H9 (cell line): ENCODE data around the gene ST6GALNAC3. TPM values are rescaled to one million over a fixed set of nuclear protein-coding genes. Genes with fewer than 3 reads are reported as not detected.
A peak's percentile ranks its signal among the peaks of the same experiment; 100 is the strongest.

ENCODE experiments used
- DNase-seq: peaks from one replicate; pipeline ENCODE4 v3.0.0-alpha.2; 2017
- H2AFZ ChIP-seq: one replicate; pipeline ENCODE4 v1.6.1; 2013; ENCODE audit warnings: mild to moderate bottlenecking, low read length, control low read depth, moderate library complexity
- H2AK5ac ChIP-seq: 2 replicates; pipeline ENCODE4 v1.6.1; 2013; ENCODE audit warnings: low read length, control low read depth, mixed read lengths; ENCODE audit not compliant: insufficient read length
- H2BK120ac ChIP-seq: one replicate; pipeline ENCODE4 v1.6.1; 2013; ENCODE audit warnings: low read depth, mild to moderate bottlenecking, low read length, control low read depth, inconsistent platforms; ENCODE audit not compliant: poor library complexity, severe bottlenecking
- H2BK12ac ChIP-seq: 2 replicates; pipeline ENCODE4 v1.6.1; 2013; ENCODE audit warnings: low read length, control low read depth, mixed read lengths, low read depth; ENCODE audit not compliant: insufficient read length
- H2BK15ac ChIP-seq: 2 replicates; pipeline ENCODE4 v1.6.1; 2013; ENCODE audit warnings: low read depth, low read length, control low read depth
- H2BK20ac ChIP-seq: one replicate; pipeline ENCODE4 v1.6.1; 2013; ENCODE audit warnings: low read depth, mild to moderate bottlenecking, low read length, control low read depth, inconsistent platforms; ENCODE audit not compliant: poor library complexity, severe bottlenecking
- H2BK5ac ChIP-seq: 2 replicates; pipeline ENCODE4 v1.6.1; 2013; ENCODE audit warnings: low read length, control low read depth, mixed read lengths; ENCODE audit not compliant: insufficient read length
- H3K14ac ChIP-seq: 2 replicates; pipeline ENCODE4 v1.6.1; 2013; ENCODE audit warnings: low read length, control low read depth; ENCODE audit not compliant: insufficient read depth
- H3K18ac ChIP-seq: 2 replicates; pipeline ENCODE4 v1.6.1; 2013; ENCODE audit warnings: low read depth, mild to moderate bottlenecking, mixed read lengths, low read length, control low read depth; ENCODE audit not compliant: insufficient read length
- H3K23ac ChIP-seq: 2 replicates; pipeline ENCODE4 v1.6.1; 2013; ENCODE audit warnings: low read length, control low read depth, mixed read lengths, low read depth; ENCODE audit not compliant: insufficient read length
- H3K23me2 ChIP-seq: 2 replicates; pipeline ENCODE4 v1.6.1; 2013; ENCODE audit warnings: low read depth, mild to moderate bottlenecking, mixed read lengths, low read length, control low read depth; ENCODE audit not compliant: insufficient read length, poor library complexity, severe bottlenecking
- H3K27ac ChIP-seq: 2 replicates; pipeline ENCODE4 v1.5.1; 2013; ENCODE audit warnings: low read length, control low read depth, mixed read lengths, low read depth; ENCODE audit not compliant: insufficient read length
- H3K27me3 ChIP-seq: 2 replicates; pipeline ENCODE4 v1.6.1; 2013; ENCODE audit warnings: low read length, control low read depth, inconsistent platforms; ENCODE audit not compliant: insufficient read depth
- H3K4ac ChIP-seq: 2 replicates; pipeline ENCODE4 v1.6.1; 2013; ENCODE audit warnings: low read depth, mild to moderate bottlenecking, control low read depth, inconsistent platforms, low read length, moderate library complexity
- H3K4me1 ChIP-seq: 2 replicates; pipeline ENCODE4 v1.6.1; 2013; ENCODE audit warnings: low read length, control low read depth, inconsistent platforms; ENCODE audit not compliant: insufficient read depth
- H3K4me2 ChIP-seq: 2 replicates; pipeline ENCODE4 v1.6.1; 2013; ENCODE audit warnings: low read length, control low read depth, mixed read lengths; ENCODE audit not compliant: insufficient read length, insufficient read depth
- H3K56ac ChIP-seq: 2 replicates; pipeline ENCODE4 v1.6.1; 2013; ENCODE audit warnings: low read depth, mild to moderate bottlenecking, mixed read lengths, low read length, control low read depth; ENCODE audit not compliant: insufficient read length
- H3K79me1 ChIP-seq: 2 replicates; pipeline ENCODE4 v1.6.1; 2013; ENCODE audit warnings: low read depth, mild to moderate bottlenecking, moderate library complexity, low read length, control low read depth, inconsistent platforms; ENCODE audit not compliant: insufficient read depth, poor library complexity, severe bottlenecking
- H3K79me2 ChIP-seq: 2 replicates; pipeline ENCODE4 v1.6.1; 2013; ENCODE audit warnings: low read length, control low read depth, inconsistent platforms; ENCODE audit not compliant: insufficient read depth
- H3K9ac ChIP-seq: 2 replicates; pipeline ENCODE4 v1.6.1; 2013; ENCODE audit warnings: low read length, control low read depth, mixed read lengths; ENCODE audit not compliant: insufficient read length; ENCODE audit errors: extremely low read depth
- H3K9me3 ChIP-seq: one replicate; pipeline ENCODE4 v1.6.1; 2013; ENCODE audit warnings: low read depth, low read length, inconsistent platforms; ENCODE audit not compliant: control insufficient read depth
- H3T11ph ChIP-seq: one replicate; pipeline ENCODE4 v1.6.1; 2013; ENCODE audit warnings: mild to moderate bottlenecking, low read length, control low read depth, inconsistent platforms
- H4K20me1 ChIP-seq: one replicate; pipeline ENCODE4 v1.6.1; 2013; ENCODE audit not compliant: control insufficient read depth, insufficient read length, insufficient read depth
- H4K5ac ChIP-seq: 2 replicates; pipeline ENCODE4 v1.6.1; 2013; ENCODE audit warnings: low read depth, mild to moderate bottlenecking, mixed read lengths, low read length, control low read depth; ENCODE audit not compliant: insufficient read length
- H4K8ac ChIP-seq: replicated peaks from 2 replicates; pipeline ENCODE4 v1.6.1; 2013; ENCODE audit warnings: low read length, control low read depth, mixed read lengths, low read depth; ENCODE audit not compliant: insufficient read length
- H4K91ac ChIP-seq: 2 replicates; pipeline ENCODE4 v1.6.1; 2013; ENCODE audit warnings: low read depth, mild to moderate bottlenecking, moderate library complexity, mixed read lengths, low read length, control low read depth; ENCODE audit not compliant: insufficient read length
- H3K27ac Mint-ChIP-seq, 3 experiments: 2 replicates in 2 of 3; 3 replicates in 1 of 3; pipeline ENCODE4 v1.8.0; 2020 to 2021; ENCODE audit warnings: mixed read lengths in 3 of 3, mild to moderate bottlenecking in 1 of 3, moderate library complexity in 1 of 3
- H3K27me3 Mint-ChIP-seq: 2 replicates; pipeline ENCODE4 v1.8.0; 2021; ENCODE audit warnings: low read depth, mild to moderate bottlenecking, moderate library complexity, mixed read lengths
- H3K36me3 Mint-ChIP-seq, 3 experiments: 2 replicates in 2 of 3; 3 replicates in 1 of 3; pipeline ENCODE4 v1.8.0; 2020 to 2021; ENCODE audit warnings: low read depth in 3 of 3, mixed read lengths in 3 of 3; ENCODE audit not compliant: insufficient read depth in 1 of 3
- H3K4me1 Mint-ChIP-seq, 2 experiments: 2 replicates each; pipeline ENCODE4 v1.8.0; 2020; ENCODE audit warnings: mixed read lengths in 2 of 2
- H3K4me3 Mint-ChIP-seq, 2 experiments: 2 replicates in 1 of 2; 3 replicates in 1 of 2; pipeline ENCODE4 v1.8.0; 2020 to 2021; ENCODE audit warnings: mild to moderate bottlenecking in 2 of 2, mixed read lengths in 2 of 2, moderate library complexity in 1 of 2
- H3K9me3 Mint-ChIP-seq, 2 experiments: 2 replicates in 1 of 2; 3 replicates in 1 of 2; pipeline ENCODE4 v1.8.0; 2020; ENCODE audit warnings: mild to moderate bottlenecking in 2 of 2, mixed read lengths in 2 of 2, moderate library complexity in 1 of 2
- CTCF ChIP-seq: fragments of 200-600 bp; sonication (generic); conservative IDR thresholded peaks from 3 replicates; pipeline ENCODE4 v1.8.0; 2021; ENCODE audit warnings: antibody characterized with exemption, mild to moderate bottlenecking
- WGBS: extraction: QIAGEN DNeasy Blood & Tissue Kit; methylation state at CpG from one replicate; pipeline ENCODE4 v1.1.7; 2013; ENCODE audit warnings: missing lambda C conversion rate, low lambda C conversion rate, mixed read lengths; ENCODE audit not compliant: insufficient read length; ENCODE audit errors: extremely low coverage; 5-methylcytosine and 5-hydroxymethylcytosine counted together
- total RNA-seq: library from RNA; stranded (reverse); gene quantifications from 2 replicates; pipeline ENCODE4 v1.2.1, GENCODE V29; 2021

ST6GALNAC3 gene
- total RNA-seq, 1 experiment from 2014 or later: 11.2 TPM

GRCh38 chr1:76231320-76231719 lies 156.8 kb downstream of the ST6GALNAC3 start:
- peak overlapping the region; percentile 86 for H3K27ac ChIP-seq
- H3K18ac ChIP-seq: no peak overlapping the region
- H3T11ph ChIP-seq: no peak overlapping the region
- H3K4me3 Mint-ChIP-seq: peak overlapping the region in 1 of 2 experiments; percentile 22; a peak in 1 of 5 replicates
- no peak overlapping the region for H2BK20ac ChIP-seq
- no peaks in the 10 kb centered on the region for H3K79me1 ChIP-seq
- no peak overlapping the region for H4K5ac ChIP-seq
- H3K27me3 ChIP-seq: no peaks in the 10 kb centered on the region
- H2BK120ac ChIP-seq: no peak overlapping the region
- H2BK12ac ChIP-seq: no peak overlapping the region
- no peaks in the 10 kb centered on the region for H3K27me3 Mint-ChIP-seq
- no peaks in the 10 kb centered on the region for H3K9me3 ChIP-seq
- no peak overlapping the region for H2BK5ac ChIP-seq
- H3K23me2 ChIP-seq: no peaks in the 10 kb centered on the region
- peaks cover 19% of the 10 kb centered on the region for H3K4me1 ChIP-seq
- WGBS: no CpG with 5 or more reads among the region's 4 CpGs
- H3K14ac ChIP-seq: no peak overlapping the region
- no peak overlapping the region for H3K4ac ChIP-seq
- no peaks in the 10 kb centered on the region for H4K20me1 ChIP-seq
- no peak overlapping the region for H3K23ac ChIP-seq
- no peak overlapping the region for H3K4me2 ChIP-seq
- peaks cover 0 to 11% (median 4%) of the 10 kb centered on the region in 3 experiments; a peak in 4 of 7 replicates for H3K36me3 Mint-ChIP-seq
- no peak overlapping the region for H3K9ac ChIP-seq
- H3K56ac ChIP-seq: no peak overlapping the region
- no peaks in the 10 kb centered on the region for H3K9me3 Mint-ChIP-seq
- H2BK15ac ChIP-seq: no peak overlapping the region
- no peak for DNase-seq
- no peaks in the 10 kb centered on the region for H3K79me2 ChIP-seq
- no peak for TF ChIP-seq CTCF
- H3K4me1 Mint-ChIP-seq: peaks cover 66 to 74% of the 10 kb centered on the region in 2 experiments
- peak overlapping the region in 2 of 3 experiments; percentile 78 to 99; a peak in 4 of 7 replicates for H3K27ac Mint-ChIP-seq
- H2AFZ ChIP-seq: no peak overlapping the region
- no peak overlapping the region for H2AK5ac ChIP-seq
- H4K91ac ChIP-seq: no peak overlapping the region
- H4K8ac ChIP-seq: no peak overlapping the region
